ENCODE results near the gene FEM1A.

The FEM1A gene

DNA sequence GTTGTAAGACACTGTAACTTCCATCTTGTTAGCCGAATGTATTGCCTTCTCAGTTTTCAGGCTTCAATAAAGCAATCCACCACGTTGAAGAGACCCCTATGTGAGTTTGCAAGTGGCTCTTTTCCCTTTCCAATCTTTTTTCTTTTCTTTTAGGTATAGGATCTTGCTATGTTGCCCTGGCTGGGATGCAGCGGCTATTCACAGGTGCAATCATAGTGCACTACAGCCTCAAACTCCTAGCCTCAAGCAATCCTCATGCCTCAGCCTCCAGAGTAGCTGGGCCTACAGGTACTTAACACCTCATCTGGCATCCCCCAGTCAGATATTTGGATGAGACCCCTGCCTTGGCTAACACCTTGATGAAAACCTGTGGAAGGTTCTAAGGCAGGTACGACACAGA is 33.5 kb upstream of the FEM1A start:
- no peak overlapping the region for H3K4me3 ChIP-seq (ENCODE audit: low read length)
- peaks cover 4% of the 10 kb centered on the region for H3K27me3 ChIP-seq (ENCODE audit: control insufficient read depth, insufficient read depth, low read length)

DNA sequence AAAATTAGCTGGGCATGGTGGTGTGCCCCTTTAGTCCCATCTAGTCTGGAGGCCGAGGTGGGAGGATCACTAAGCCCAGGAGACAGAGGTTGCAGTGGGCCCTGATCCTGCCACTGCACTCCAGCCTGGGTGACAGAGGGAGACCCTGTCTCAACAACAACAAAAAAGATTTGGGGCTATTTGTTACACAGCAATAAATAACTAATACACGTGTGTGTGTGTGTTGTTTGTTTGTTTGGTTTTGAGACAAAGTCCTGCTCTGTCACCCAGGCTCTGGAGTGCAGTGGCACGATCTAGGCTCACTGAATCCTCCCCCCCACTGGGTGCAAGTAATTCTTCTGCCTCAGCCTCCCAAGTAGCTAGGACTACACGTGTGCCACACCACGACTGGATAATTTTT is 32.9 kb upstream of the FEM1A start:
- Histone ChIP-seq H3K4me1 (ENCODE audit: control insufficient read depth, insufficient read depth, low read length) (peaks cover 10% of the 10 kb centered on the region), H3K27me3 (ENCODE audit: control insufficient read depth, insufficient read depth, low read length) (peaks cover 4% of the 10 kb centered on the region), H3K4me3 (ENCODE audit: low read length) (no peak overlapping the region), H3K36me3 (ENCODE audit: control insufficient read depth, insufficient read depth, low read length) (no peaks in the 10 kb centered on the region), H3K9ac (ENCODE audit: low read length) (no peak overlapping the region), H3K9me3 (ENCODE audit: control insufficient read depth, low read length) (no peaks in the 10 kb centered on the region)

More for the DNA sequence above, 33.5 kb upstream of the FEM1A start:
- no peak overlapping the region for H3K9ac ChIP-seq (ENCODE audit: low read length)
- peaks cover 10% of the 10 kb centered on the region for H3K4me1 ChIP-seq (ENCODE audit: control insufficient read depth, insufficient read depth, low read length)
- H3K9me3 ChIP-seq (ENCODE audit: control insufficient read depth, low read length): no peaks in the 10 kb centered on the region
- no peaks in the 10 kb centered on the region for H3K36me3 ChIP-seq (ENCODE audit: control insufficient read depth, insufficient read depth, low read length)

DNA sequence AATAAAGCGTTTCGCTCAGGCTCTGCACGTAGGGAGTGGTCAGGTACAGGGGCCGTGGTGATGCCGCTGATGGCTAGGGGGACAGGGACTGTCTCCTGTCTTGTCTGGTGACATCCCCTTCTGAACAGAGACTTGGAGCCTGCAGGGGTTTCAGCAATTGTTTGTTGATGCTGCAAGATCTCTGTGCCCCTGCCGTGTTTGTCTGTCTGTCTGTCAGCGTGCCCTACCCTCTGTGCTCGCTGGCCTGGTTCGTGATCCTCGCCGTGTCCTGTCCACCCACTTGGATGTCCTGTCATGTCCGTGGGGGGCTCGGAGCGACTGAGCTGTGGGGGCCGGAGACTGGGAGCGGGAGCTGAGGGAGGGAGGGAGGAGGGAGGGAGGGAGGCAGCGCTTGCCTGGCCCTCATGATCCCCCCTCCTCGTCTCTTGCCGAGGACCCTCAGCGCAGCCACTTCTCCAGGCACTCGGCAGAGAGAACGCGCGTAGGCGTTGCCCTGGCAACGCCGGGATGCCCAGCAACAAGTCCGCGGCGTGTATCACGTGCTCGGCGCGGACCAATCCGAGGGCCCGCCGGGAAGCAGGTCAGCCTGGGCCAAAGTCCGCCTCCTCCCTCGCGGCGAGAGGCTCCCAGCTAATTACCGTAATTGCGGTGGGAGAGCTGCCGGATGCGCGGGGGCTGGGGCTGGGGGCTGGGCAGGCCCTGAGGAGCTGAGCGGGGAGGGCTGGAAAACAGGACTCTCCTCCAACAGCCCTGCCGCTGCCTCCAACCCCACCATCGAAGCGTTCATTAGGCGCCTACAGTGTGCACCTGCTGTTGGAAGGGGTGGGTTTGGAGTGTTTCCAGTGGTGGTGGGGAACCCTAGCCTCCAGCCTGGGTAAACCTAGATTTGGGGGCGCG is 31.9 kb upstream of the FEM1A start:
- peaks cover 4% of the 10 kb centered on the region for H3K27me3 ChIP-seq (ENCODE audit: control insufficient read depth, insufficient read depth, low read length)

DNA sequence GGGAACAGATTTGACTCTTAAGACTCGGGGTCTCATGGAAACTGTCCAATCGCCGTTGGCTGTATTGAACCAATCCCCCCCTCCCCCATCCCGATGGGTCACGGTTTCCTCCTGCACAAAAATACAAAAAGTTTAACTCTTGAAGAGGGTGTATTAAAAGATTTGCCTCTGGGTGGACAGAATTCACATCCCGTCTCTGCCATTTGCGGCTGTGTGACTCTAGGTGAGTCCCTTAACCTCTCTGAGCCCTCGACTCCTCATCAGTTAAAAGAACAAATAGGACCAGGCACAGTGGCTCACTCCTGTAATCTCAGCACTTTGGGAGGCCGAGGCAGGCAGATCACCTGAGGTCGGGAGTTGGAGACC is 31.3 kb upstream of the FEM1A start:
- H3K9ac ChIP-seq (ENCODE audit: low read length): no peak overlapping the region
- H3K9me3 ChIP-seq (ENCODE audit: control insufficient read depth, low read length): no peaks in the 10 kb centered on the region
- H3K4me3 ChIP-seq (ENCODE audit: low read length): no peak overlapping the region
- H3K27me3 ChIP-seq (ENCODE audit: control insufficient read depth, insufficient read depth, low read length): peaks cover 4% of the 10 kb centered on the region
- H3K4me1 ChIP-seq (ENCODE audit: control insufficient read depth, insufficient read depth, low read length): peaks cover 10% of the 10 kb centered on the region
- no peaks in the 10 kb centered on the region for H3K36me3 ChIP-seq (ENCODE audit: control insufficient read depth, insufficient read depth, low read length)

More for the DNA sequence above, 31.9 kb upstream of the FEM1A start:
- Histone ChIP-seq H3K4me1 (ENCODE audit: control insufficient read depth, insufficient read depth, low read length) (peaks cover 10% of the 10 kb centered on the region), H3K4me3 (ENCODE audit: low read length) (no peak overlapping the region), H3K36me3 (ENCODE audit: control insufficient read depth, insufficient read depth, low read length) (no peaks in the 10 kb centered on the region), H3K9ac (ENCODE audit: low read length) (no peak overlapping the region), H3K9me3 (ENCODE audit: control insufficient read depth, low read length) (no peaks in the 10 kb centered on the region)

DNA sequence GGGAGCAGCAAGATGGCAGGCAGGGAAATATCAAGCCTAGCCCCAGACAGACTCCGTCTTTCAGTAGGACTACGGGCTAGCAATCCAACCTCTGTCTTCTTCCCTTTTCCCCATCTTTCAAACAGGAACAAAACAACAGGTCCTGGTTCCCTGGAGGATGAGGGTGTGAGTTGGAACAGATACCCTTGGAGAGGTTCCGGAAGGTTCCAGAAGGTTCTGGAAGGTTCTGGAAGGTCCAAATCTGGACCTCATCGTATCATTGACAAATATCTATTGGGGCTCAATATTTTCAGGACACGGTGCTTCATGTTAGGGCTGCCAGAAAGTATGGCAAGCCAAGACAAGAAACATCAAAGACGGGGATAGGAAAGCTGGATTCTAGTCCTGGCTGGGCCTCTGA is 28.5 kb upstream of the FEM1A start:
- no peaks in the 10 kb centered on the region for H3K9me3 ChIP-seq (ENCODE audit: control insufficient read depth, low read length)
- H3K4me3 ChIP-seq (ENCODE audit: low read length): no peak overlapping the region
- no peak overlapping the region for H3K9ac ChIP-seq (ENCODE audit: low read length)
- H3K4me1 ChIP-seq (ENCODE audit: control insufficient read depth, insufficient read depth, low read length): peaks cover 10% of the 10 kb centered on the region
- H3K27me3 ChIP-seq (ENCODE audit: control insufficient read depth, insufficient read depth, low read length): peaks cover 4% of the 10 kb centered on the region
- H3K36me3 ChIP-seq (ENCODE audit: control insufficient read depth, insufficient read depth, low read length): no peaks in the 10 kb centered on the region

DNA sequence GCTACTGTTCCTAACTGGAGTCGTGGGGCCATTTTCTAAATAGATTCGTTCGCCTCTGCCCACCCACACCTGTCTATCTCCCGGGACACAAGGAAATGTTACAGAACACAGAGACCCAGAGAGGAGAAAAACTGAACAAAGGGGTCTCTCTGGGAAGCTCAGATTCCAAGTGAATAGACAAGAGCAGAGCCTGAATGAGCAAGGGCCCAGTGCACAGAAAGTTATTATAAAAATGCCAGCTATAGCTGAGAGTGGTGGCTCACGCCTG is 27.2 kb upstream of the FEM1A start:
- H3K4me1 ChIP-seq (ENCODE audit: control insufficient read depth, insufficient read depth, low read length): peaks cover 8% of the 10 kb centered on the region
- H3K4me3 ChIP-seq (ENCODE audit: low read length): no peak overlapping the region
- H3K27me3 ChIP-seq (ENCODE audit: control insufficient read depth, insufficient read depth, low read length): peaks cover 4% of the 10 kb centered on the region
- no peak overlapping the region for H3K9ac ChIP-seq (ENCODE audit: low read length)
- H3K9me3 ChIP-seq (ENCODE audit: control insufficient read depth, low read length): no peaks in the 10 kb centered on the region
- no peaks in the 10 kb centered on the region for H3K36me3 ChIP-seq (ENCODE audit: control insufficient read depth, insufficient read depth, low read length)

DNA sequence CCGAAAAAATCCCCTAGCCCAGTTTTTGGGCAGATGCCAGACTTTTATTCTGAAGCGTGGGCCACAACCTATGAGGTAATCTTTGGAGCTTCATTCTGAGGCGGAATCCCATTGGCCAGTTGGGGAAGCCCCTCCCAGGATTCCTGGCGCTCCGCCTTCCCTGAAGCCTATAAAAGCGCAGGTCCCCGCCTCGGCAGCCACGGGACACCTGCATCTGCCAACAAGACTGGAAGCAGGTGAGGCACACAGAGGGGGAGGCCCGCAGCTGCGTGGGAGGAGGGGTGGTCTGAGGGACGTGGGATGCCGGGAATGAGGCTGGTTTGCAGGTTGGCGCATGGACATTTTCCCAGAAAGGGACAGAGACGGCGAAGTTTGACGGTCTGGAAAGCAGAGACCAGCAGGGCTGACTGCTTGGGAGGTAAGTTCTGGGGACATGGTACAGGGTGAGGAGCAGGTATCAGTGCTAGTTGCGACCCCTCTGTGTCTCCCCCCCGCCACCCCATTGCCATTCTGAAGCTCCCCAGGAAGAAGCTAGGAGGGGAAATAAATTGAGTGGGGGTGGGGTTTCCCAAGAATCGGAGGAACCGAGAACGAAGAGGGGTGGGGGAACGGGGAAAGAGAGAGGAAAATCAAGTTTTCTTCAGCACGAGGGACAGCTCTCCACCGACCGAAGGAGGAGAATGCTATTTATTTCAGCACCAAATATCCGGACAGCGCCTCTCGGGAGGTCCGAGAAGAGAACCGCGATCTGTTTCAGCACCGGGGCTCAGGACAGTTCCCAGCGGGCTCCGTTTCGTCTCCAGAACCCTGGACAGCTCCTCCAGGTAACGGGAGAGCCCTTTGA is 22.4 kb upstream of the FEM1A start:
- Histone ChIP-seq H3K9ac (ENCODE audit: low read length) (peak overlapping the region; percentile 34), H3K4me3 (ENCODE audit: low read length) (no peak overlapping the region)

DNA sequence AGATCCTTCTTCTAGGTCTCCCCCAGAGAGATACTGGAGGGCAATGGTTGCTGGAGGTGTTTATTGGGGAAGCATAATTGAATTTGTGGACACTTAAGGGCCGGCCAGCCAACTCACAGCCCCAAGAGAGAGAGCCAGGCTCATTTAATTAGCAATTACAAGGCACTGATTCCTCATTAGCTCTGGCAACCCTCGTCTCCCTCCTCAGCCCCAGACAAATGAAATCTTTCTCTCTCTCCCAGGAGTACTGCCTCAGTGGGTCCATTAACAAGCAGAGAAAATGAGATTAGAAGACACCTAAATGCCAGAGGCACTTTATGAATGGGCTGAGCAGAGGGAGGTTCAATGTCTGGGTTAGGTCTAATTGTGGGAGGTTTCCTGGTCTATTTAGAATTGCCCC is 19.0 kb upstream of the FEM1A start:
- H3K9me3 ChIP-seq (ENCODE audit: control insufficient read depth, low read length): no peaks in the 10 kb centered on the region
- H3K4me3 ChIP-seq (ENCODE audit: low read length): no peak overlapping the region
- no peaks in the 10 kb centered on the region for H3K27me3 ChIP-seq (ENCODE audit: control insufficient read depth, insufficient read depth, low read length)
- no peaks in the 10 kb centered on the region for H3K4me1 ChIP-seq (ENCODE audit: control insufficient read depth, insufficient read depth, low read length)
- H3K36me3 ChIP-seq (ENCODE audit: control insufficient read depth, insufficient read depth, low read length): no peaks in the 10 kb centered on the region
- H3K9ac ChIP-seq (ENCODE audit: low read length): no peak overlapping the region

More for the DNA sequence above, 22.4 kb upstream of the FEM1A start:
- Histone ChIP-seq H3K36me3 (ENCODE audit: control insufficient read depth, insufficient read depth, low read length) (no peaks in the 10 kb centered on the region), H3K27me3 (ENCODE audit: control insufficient read depth, insufficient read depth, low read length) (no peaks in the 10 kb centered on the region), H3K9me3 (ENCODE audit: control insufficient read depth, low read length) (no peaks in the 10 kb centered on the region), H3K4me1 (ENCODE audit: control insufficient read depth, insufficient read depth, low read length) (no peaks in the 10 kb centered on the region)

DNA sequence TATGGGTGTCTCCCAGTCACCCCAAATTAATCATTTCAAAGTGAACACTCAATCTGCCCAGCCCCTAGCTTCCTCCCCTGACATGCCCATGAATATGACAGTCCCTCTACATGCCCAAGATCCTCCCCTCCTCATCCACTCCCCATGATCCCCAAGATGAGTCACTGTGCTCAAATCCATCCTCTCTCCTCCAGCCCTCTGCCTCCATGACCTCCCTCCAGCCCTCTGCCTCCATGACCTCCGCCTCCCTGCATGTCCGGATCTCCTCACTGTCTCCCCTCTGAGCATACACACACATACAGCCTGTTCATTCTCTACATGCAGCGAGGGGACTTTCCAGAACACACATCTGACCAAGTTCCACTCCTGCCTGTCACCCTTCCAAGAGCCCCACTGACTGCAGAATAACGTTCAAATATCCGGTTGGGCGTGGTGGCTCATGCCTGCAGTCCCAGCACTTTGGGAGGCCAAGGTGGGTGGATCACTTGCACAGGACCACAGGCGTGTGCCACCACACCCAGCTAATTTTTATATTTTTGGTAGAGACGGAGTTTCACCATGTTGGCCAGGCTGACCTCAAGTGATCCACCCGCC is 18.4 kb upstream of the FEM1A start:
- H3K9me3 ChIP-seq (ENCODE audit: control insufficient read depth, low read length): no peaks in the 10 kb centered on the region
- H3K9ac ChIP-seq (ENCODE audit: low read length): no peak overlapping the region
- no peak overlapping the region for H3K4me3 ChIP-seq (ENCODE audit: low read length)
- H3K4me1 ChIP-seq (ENCODE audit: control insufficient read depth, insufficient read depth, low read length): no peaks in the 10 kb centered on the region
- H3K36me3 ChIP-seq (ENCODE audit: control insufficient read depth, insufficient read depth, low read length): no peaks in the 10 kb centered on the region
- H3K27me3 ChIP-seq (ENCODE audit: control insufficient read depth, insufficient read depth, low read length): no peaks in the 10 kb centered on the region

DNA sequence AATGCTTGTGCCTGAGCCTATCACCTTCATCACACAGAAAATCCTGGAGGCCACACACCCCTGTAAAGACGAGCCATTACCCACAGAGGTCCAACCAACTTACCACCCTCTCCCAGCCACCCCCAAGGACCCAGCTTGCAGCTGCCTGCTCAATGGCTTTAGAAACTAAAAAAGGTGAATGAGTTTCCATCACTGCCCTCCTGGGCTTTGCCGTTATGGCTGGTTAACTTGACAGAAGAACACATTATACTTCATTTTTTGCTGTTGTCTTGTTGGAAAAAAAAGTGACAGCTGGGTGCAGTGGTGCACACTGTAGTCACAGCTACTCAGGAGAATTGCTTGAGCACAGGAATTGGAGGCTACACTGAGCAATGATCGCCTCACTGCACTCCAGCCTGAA is 17.4 kb upstream of the FEM1A start:
- no peaks in the 10 kb centered on the region for H3K4me1 ChIP-seq (ENCODE audit: control insufficient read depth, insufficient read depth, low read length)
- no peak overlapping the region for H3K9ac ChIP-seq (ENCODE audit: low read length)
- no peaks in the 10 kb centered on the region for H3K27me3 ChIP-seq (ENCODE audit: control insufficient read depth, insufficient read depth, low read length)
- no peaks in the 10 kb centered on the region for H3K9me3 ChIP-seq (ENCODE audit: control insufficient read depth, low read length)
- H3K36me3 ChIP-seq (ENCODE audit: control insufficient read depth, insufficient read depth, low read length): no peaks in the 10 kb centered on the region
- H3K4me3 ChIP-seq (ENCODE audit: low read length): no peak overlapping the region

DNA sequence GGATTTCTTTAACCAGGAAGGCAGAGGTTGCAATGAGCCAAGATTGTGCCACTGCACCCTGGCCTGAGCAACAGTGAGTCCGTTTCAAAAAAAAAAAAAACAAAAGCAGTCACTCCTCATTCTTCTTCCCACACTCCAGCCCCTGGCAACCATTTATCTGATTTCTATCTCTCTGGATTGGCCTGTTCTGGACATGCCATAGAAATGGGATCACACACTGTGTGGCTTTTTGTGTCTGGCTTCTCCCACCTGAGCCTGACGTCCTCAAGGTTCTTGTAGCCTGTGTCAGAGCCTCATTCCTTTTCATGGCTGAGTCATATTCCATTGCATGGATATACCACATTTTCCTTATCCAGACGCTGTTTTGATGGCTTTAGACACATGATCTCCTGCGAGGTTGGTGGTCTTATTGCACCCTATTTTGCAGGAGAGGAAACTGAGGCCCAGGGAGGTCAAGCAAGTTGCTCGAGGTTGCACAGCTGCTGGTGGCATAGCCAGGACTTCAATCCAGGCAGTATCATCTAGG is 15.8 kb upstream of the FEM1A start:
- no peak overlapping the region for H3K9ac ChIP-seq (ENCODE audit: low read length)
- no peaks in the 10 kb centered on the region for H3K27me3 ChIP-seq (ENCODE audit: control insufficient read depth, insufficient read depth, low read length)
- no peaks in the 10 kb centered on the region for H3K4me1 ChIP-seq (ENCODE audit: control insufficient read depth, insufficient read depth, low read length)
- no peak overlapping the region for H3K4me3 ChIP-seq (ENCODE audit: low read length)
- H3K9me3 ChIP-seq (ENCODE audit: control insufficient read depth, low read length): no peaks in the 10 kb centered on the region
- H3K36me3 ChIP-seq (ENCODE audit: control insufficient read depth, insufficient read depth, low read length): no peaks in the 10 kb centered on the region
